IMR-90 (cell line): ENCODE measurements around the gene UBN1. TPM values are rescaled to one million over a fixed set of nuclear protein-coding genes. Genes with fewer than 3 reads are reported as not detected.

Source experiments
- ATAC-seq: fragments of 200-7000 bp; cut with Tn5 transposase; 2 replicates; pipeline ENCODE4 v1.9.1; 2020; ENCODE audit warnings: low read depth, mild to moderate bottlenecking, moderate library complexity
- BruUV-seq: library from RNA; stranded (reverse); fragments of 400-500 nt; replicated peaks from 2 replicates; lab custom pipeline; 2021; lab: Mats Ljungman, UMichigan
- CTCF ChIA-PET: fragments of 300-600 bp; formaldehyde crosslinking; extraction: SDS; loops from one replicate; lab custom pipeline; 2021; ENCODE audit warnings: antibody characterized with exemption; lab: Yijun Ruan, JAX
- POLR2A ChIA-PET: fragments of 300-600 bp; sonication (Branson Sonifier 250); formaldehyde crosslinking; loops from one replicate; lab custom pipeline; 2022; ENCODE audit warnings: antibody characterized with exemption; ENCODE audit not compliant: unreplicated experiment; lab: Charles Lee
- DNase-seq: peaks from one replicate; pipeline ENCODE4 v3.0.0; 2013
- H2AFZ ChIP-seq: replicated peaks from 2 replicates; pipeline ENCODE3; 2013; ENCODE audit warnings: low read length, mild to moderate bottlenecking; ENCODE audit not compliant: poor library complexity
- H2AK5ac ChIP-seq: 2 replicates; pipeline ENCODE4 v1.6.1; 2013; ENCODE audit warnings: low read depth, low read length, inconsistent platforms
- H2AK9ac ChIP-seq: replicated peaks from 2 replicates; pipeline ENCODE3; 2013; ENCODE audit warnings: mild to moderate bottlenecking, low read depth, low read length, moderate library complexity; ENCODE audit not compliant: poor library complexity
- H2BK120ac ChIP-seq: 2 replicates; pipeline ENCODE4 v1.6.1; 2013; ENCODE audit warnings: low read depth, low read length, inconsistent platforms
- H2BK15ac ChIP-seq: 3 replicates; pipeline ENCODE4 v1.6.1; 2013; ENCODE audit warnings: low read depth, low read length, inconsistent platforms
- H2BK20ac ChIP-seq: 2 replicates; pipeline ENCODE4 v1.6.1; 2013; ENCODE audit warnings: low read depth, mild to moderate bottlenecking, inconsistent platforms, low read length, moderate library complexity
- H2BK5ac ChIP-seq: 2 replicates; pipeline ENCODE4 v1.6.1; 2013; ENCODE audit warnings: mild to moderate bottlenecking, low read depth, low read length, inconsistent platforms; ENCODE audit not compliant: poor library complexity, severe bottlenecking
- H3K14ac ChIP-seq: replicated peaks from 2 replicates; pipeline ENCODE4 v1.6.1; 2013; ENCODE audit warnings: low read depth, low read length, inconsistent platforms
- H3K18ac ChIP-seq: 2 replicates; pipeline ENCODE4 v1.6.1; 2013; ENCODE audit warnings: low read depth, low read length, control low read depth
- H3K23ac ChIP-seq: 2 replicates; pipeline ENCODE4 v1.6.1; 2013; ENCODE audit warnings: low read depth, low read length, inconsistent platforms
- H3K27ac ChIP-seq: 2 replicates; pipeline ENCODE4 v1.5.1; 2013; ENCODE audit warnings: mild to moderate bottlenecking, control low read depth, low read length; ENCODE audit not compliant: insufficient read depth
- H3K27me3 ChIP-seq: 2 replicates; pipeline ENCODE4 v1.6.1; 2013; ENCODE audit warnings: low read length; ENCODE audit not compliant: control insufficient read depth, insufficient read depth
- H3K36me3 ChIP-seq: 2 replicates; pipeline ENCODE4 v1.6.1; 2013; ENCODE audit warnings: low read length, mixed read lengths; ENCODE audit not compliant: control insufficient read depth, insufficient read depth
- H3K4ac ChIP-seq: 2 replicates; pipeline ENCODE4 v1.6.1; 2013; ENCODE audit warnings: low read depth, low read length, inconsistent platforms
- H3K4me1 ChIP-seq: 2 replicates; pipeline ENCODE4 v1.6.1; 2013; ENCODE audit warnings: low read length, mixed read lengths; ENCODE audit not compliant: control insufficient read depth, insufficient read depth
- H3K4me2 ChIP-seq: 2 replicates; pipeline ENCODE4 v1.6.1; 2013; ENCODE audit warnings: low read depth, mild to moderate bottlenecking, control low read depth, low read length, moderate library complexity
- H3K4me3 ChIP-seq: 2 replicates; pipeline ENCODE4 v1.5.1; 2013; ENCODE audit warnings: low read depth, mild to moderate bottlenecking, control low read depth, low read length, moderate library complexity; ENCODE audit not compliant: insufficient read depth
- H3K56ac ChIP-seq: 2 replicates; pipeline ENCODE4 v1.6.1; 2013; ENCODE audit warnings: low read length, inconsistent platforms; ENCODE audit not compliant: insufficient read depth; ENCODE audit errors: extremely low read depth
- H3K79me1 ChIP-seq, 2 experiments: 2 replicates each; pipeline ENCODE4 v1.6.1; 2013; ENCODE audit warnings: low read length in 2 of 2, inconsistent platforms in 1 of 2, low read depth in 1 of 2
- H3K9ac ChIP-seq: 2 replicates; pipeline ENCODE4 v1.6.1; 2013; ENCODE audit warnings: low read depth, low read length, control low read depth
- H3K9me1 ChIP-seq: 2 replicates; pipeline ENCODE4 v1.6.1; 2013; ENCODE audit warnings: low read length, inconsistent platforms; ENCODE audit not compliant: insufficient read depth
- H3K9me3 ChIP-seq: 2 replicates; pipeline ENCODE4 v1.6.1; 2013; ENCODE audit warnings: low read length; ENCODE audit not compliant: control insufficient read depth, insufficient read depth
- H4K20me1 ChIP-seq: 2 replicates; pipeline ENCODE4 v1.6.1; 2013; ENCODE audit warnings: low read length, inconsistent platforms; ENCODE audit not compliant: insufficient read depth
- H4K5ac ChIP-seq: 2 replicates; pipeline ENCODE4 v1.6.1; 2013; ENCODE audit warnings: mild to moderate bottlenecking, low read depth, low read length, control low read depth
- H4K8ac ChIP-seq, 2 experiments: 2 replicates each; pipeline ENCODE4 v1.6.1; 2013; ENCODE audit warnings: low read depth in 2 of 2, low read length in 2 of 2, control low read depth in 1 of 2, inconsistent platforms in 1 of 2
- H4K91ac ChIP-seq: 2 replicates; pipeline ENCODE4 v1.6.1; 2013; ENCODE audit warnings: low read depth, low read length, inconsistent platforms; ENCODE audit not compliant: insufficient read depth
- BHLHE40 ChIP-seq: fragments of 150-350 bp; IDR thresholded peaks from 2 replicates; pipeline ENCODE4 v1.6.1; 2016; ENCODE audit warnings: mild to moderate bottlenecking, low read depth, low read length
- CEBPB ChIP-seq: IDR thresholded peaks from 2 replicates; pipeline ENCODE4 v1.6.1; 2012; ENCODE audit warnings: low read depth, low read length, improper control_type of control experiment
- CHD1 ChIP-seq: IDR thresholded peaks from 2 replicates; pipeline ENCODE4 v1.6.1; 2012; ENCODE audit warnings: low read depth, low read length, improper control_type of control experiment
- FOS ChIP-seq: fragments of 150-350 bp; IDR thresholded peaks from 2 replicates; pipeline ENCODE4 v1.6.1; 2016; ENCODE audit warnings: low read depth, low read length
- MAFK ChIP-seq: IDR thresholded peaks from 2 replicates; pipeline ENCODE4 v1.6.1; 2012; ENCODE audit warnings: low read depth, low read length, improper control_type of control experiment
- MAZ ChIP-seq: IDR thresholded peaks from 2 replicates; pipeline ENCODE4 v1.6.1; 2012; ENCODE audit warnings: low read depth, mild to moderate bottlenecking, low read length, improper control_type of control experiment, moderate library complexity, borderline replicate concordance
- MXI1 ChIP-seq: IDR thresholded peaks from 2 replicates; pipeline ENCODE4 v1.6.1; 2012; ENCODE audit warnings: low read depth, mild to moderate bottlenecking, low read length, moderate library complexity, borderline replicate concordance
- NFE2L2 ChIP-seq: fragments of 150-350 bp; IDR thresholded peaks from 2 replicates; pipeline ENCODE4 v1.6.1; 2016; ENCODE audit warnings: low read depth, mild to moderate bottlenecking, low read length
- POLR2A ChIP-seq: IDR thresholded peaks from 2 replicates; pipeline ENCODE4 v1.6.1; 2012; ENCODE audit warnings: mild to moderate bottlenecking, low read depth, low read length
- RAD21 ChIP-seq: IDR thresholded peaks from 2 replicates; pipeline ENCODE4 v1.6.1; 2012; ENCODE audit warnings: low read length, improper control_type of control experiment
- RCOR1 ChIP-seq: IDR thresholded peaks from 2 replicates; pipeline ENCODE4 v1.6.1; 2012; ENCODE audit warnings: mild to moderate bottlenecking, low read length, improper control_type of control experiment; ENCODE audit not compliant: insufficient replicate concordance
- RFX5 ChIP-seq: IDR thresholded peaks from 2 replicates; pipeline ENCODE4 v1.8.0; 2012; ENCODE audit warnings: low read depth, mild to moderate bottlenecking, low read length, moderate library complexity
- SMC3 ChIP-seq: fragments of 150-350 bp; IDR thresholded peaks from 2 replicates; pipeline ENCODE4 v1.6.1; 2016; ENCODE audit warnings: low read depth, mild to moderate bottlenecking, antibody characterized with exemption, low read length, moderate library complexity
- WGBS, 2 experiments: methylation state at CpG; one replicate each; pipeline versions ENCODE4 v1.1.5 to v1.1.7; 2013; ENCODE audit warnings: missing lambda C conversion rate in 2 of 2; ENCODE audit not compliant: insufficient read length in 1 of 2; ENCODE audit errors: extremely low coverage in 2 of 2; 5-methylcytosine and 5-hydroxymethylcytosine counted together
- dilution Hi-C: fragments of 300-500 bp; cut with HindIII; formaldehyde crosslinking; loops from one replicate; pipeline ENCODE4 v1.14.3; 2018; ENCODE audit warnings: low sequenced_read_pairs; ENCODE audit not compliant: unreplicated experiment
- in situ Hi-C: fragments of 300-500 bp; cut with MboI; formaldehyde crosslinking; loops from 3 replicates; pipeline ENCODE4 v1.14.3; 2019; ENCODE audit warnings: low sequenced_read_pairs, inconsistent platforms, mixed read lengths
- intact Hi-C: fragments of 100-400 bp; cut with micrococcal nuclease; formaldehyde crosslinking; loops from 2 replicates; pipeline ENCODE4 v1.10.0; 2022
- polyA plus RNA-seq, 3 experiments: library from polyadenylated mRNA; depleted of rRNA; stranded (reverse); fragments of >200 nt; gene quantifications; 2 replicates each; pipeline ENCODE4 v1.2.3, GENCODE V29; 2012; ENCODE audit warnings: low replicate concordance in 1 of 3
- total RNA-seq: library from RNA; depleted of rRNA; stranded (reverse); fragments of >200 nt; gene quantifications from 2 replicates; pipeline ENCODE4 v1.2.3, GENCODE V29; 2012
- TF ChIP-seq, protein P1 (sequence below): fragments of 150-350 bp; IDR thresholded peaks from 2 replicates; pipeline ENCODE4 v1.6.1; 2017; ENCODE audit warnings: mild to moderate bottlenecking, antibody characterized with exemption, low read length, low read depth
- TF ChIP-seq, protein P2 (sequence below): fragments of 150-350 bp; IDR thresholded peaks from 2 replicates; pipeline ENCODE4 v1.6.1; 2016; ENCODE audit warnings: low read depth, mild to moderate bottlenecking, low read length, moderate library complexity, borderline replicate concordance
- TF ChIP-seq, protein P3 (sequence below): conservative IDR thresholded peaks from 2 replicates; pipeline ENCODE4 v1.5.1; 2012; ENCODE audit warnings: mild to moderate bottlenecking, low read depth, low read length, improper control_type of control experiment

UBN1 gene
- total and polyA plus RNA-seq, 2 of the 4 experiments (the other 2 are of a cell fraction), result 5.7 to 16.3 TPM

DNA sequence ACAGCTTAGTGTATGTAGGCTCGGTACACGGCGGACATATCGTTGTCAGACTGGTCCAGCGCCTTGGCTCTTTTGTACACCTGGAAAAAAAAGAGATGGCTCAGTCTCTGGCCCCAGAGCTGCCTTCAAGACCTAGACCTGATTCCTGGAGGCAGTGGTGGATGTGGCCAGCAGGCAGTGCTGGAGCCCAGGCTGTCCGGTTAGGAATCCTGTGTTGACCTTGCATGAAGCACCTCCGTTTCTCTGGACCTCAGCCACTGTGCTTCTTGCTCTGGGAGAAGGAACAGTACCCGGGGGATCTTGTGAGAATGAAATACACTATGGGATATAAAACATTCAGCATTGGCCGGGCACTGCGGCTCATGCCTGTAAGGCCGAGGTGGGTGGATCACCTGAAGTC is 42.0 kb upstream of the UBN1 start:
- Histone ChIP-seq H3K9me3 (no peaks in the 10 kb centered on the region), H4K5ac (no peak overlapping the region), H3K27me3 (no peaks in the 10 kb centered on the region), H3K56ac (no peak overlapping the region), H3K9ac (no peak overlapping the region), H2BK120ac (no peak overlapping the region), H3K18ac (no peak overlapping the region), H2BK20ac (no peak overlapping the region), H2BK15ac (no peak overlapping the region), H3K79me1 (peaks cover 0 to 7% of the 10 kb centered on the region in 2 experiments; a peak in 2 of 4 replicates), H3K9me1 (no peaks in the 10 kb centered on the region), H3K4me1 (peaks cover 5% of the 10 kb centered on the region; the same call in 1 of the 2 replicates), H4K20me1 (no peaks in the 10 kb centered on the region; the same call in 1 of the 2 replicates), H2AK9ac (no peak overlapping the region), H3K23ac (no peak overlapping the region), H2AK5ac (no peak overlapping the region), H4K8ac (no peak overlapping the region), H3K4me3 (no peak overlapping the region), H3K14ac (no peak overlapping the region), H3K4me2 (no peak overlapping the region), H2AFZ (no peak overlapping the region), H3K27ac (no peak overlapping the region), H3K36me3 (peaks cover 31% of the 10 kb centered on the region), H4K91ac (no peak overlapping the region), H2BK5ac (no peak overlapping the region), H3K4ac (no peak overlapping the region)
- ATAC-seq (no peak), DNase-seq (no peak)
- intact Hi-C loops (no loop called here), in situ Hi-C loops (no loop called here), dilution Hi-C loops (no loop called here)
- 83% methylated on average over 6 of the region's 11 CpGs; no CpG with 5 or more reads in 1 of the 2 experiments for WGBS, 2 experiments
- no TSS peak for BruUV-seq
- TF ChIP-seq MAFK, result no peak
- TF ChIP-seq POLR2A, result no peak
- TF ChIP-seq, protein P1, sequence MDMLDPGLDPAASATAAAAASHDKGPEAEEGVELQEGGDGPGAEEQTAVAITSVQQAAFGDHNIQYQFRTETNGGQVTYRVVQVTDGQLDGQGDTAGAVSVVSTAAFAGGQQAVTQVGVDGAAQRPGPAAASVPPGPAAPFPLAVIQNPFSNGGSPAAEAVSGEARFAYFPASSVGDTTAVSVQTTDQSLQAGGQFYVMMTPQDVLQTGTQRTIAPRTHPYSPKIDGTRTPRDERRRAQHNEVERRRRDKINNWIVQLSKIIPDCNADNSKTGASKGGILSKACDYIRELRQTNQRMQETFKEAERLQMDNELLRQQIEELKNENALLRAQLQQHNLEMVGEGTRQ, result no peak
- TF ChIP-seq SMC3, result no peak
- no peak for TF ChIP-seq RCOR1
- no peak for TF ChIP-seq RFX5
- TF ChIP-seq RAD21, result no peak
- TF ChIP-seq, protein P2, sequence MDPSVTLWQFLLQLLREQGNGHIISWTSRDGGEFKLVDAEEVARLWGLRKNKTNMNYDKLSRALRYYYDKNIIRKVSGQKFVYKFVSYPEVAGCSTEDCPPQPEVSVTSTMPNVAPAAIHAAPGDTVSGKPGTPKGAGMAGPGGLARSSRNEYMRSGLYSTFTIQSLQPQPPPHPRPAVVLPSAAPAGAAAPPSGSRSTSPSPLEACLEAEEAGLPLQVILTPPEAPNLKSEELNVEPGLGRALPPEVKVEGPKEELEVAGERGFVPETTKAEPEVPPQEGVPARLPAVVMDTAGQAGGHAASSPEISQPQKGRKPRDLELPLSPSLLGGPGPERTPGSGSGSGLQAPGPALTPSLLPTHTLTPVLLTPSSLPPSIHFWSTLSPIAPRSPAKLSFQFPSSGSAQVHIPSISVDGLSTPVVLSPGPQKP, result no peak
- no peak for TF ChIP-seq CEBPB
- TF ChIP-seq, protein P3, sequence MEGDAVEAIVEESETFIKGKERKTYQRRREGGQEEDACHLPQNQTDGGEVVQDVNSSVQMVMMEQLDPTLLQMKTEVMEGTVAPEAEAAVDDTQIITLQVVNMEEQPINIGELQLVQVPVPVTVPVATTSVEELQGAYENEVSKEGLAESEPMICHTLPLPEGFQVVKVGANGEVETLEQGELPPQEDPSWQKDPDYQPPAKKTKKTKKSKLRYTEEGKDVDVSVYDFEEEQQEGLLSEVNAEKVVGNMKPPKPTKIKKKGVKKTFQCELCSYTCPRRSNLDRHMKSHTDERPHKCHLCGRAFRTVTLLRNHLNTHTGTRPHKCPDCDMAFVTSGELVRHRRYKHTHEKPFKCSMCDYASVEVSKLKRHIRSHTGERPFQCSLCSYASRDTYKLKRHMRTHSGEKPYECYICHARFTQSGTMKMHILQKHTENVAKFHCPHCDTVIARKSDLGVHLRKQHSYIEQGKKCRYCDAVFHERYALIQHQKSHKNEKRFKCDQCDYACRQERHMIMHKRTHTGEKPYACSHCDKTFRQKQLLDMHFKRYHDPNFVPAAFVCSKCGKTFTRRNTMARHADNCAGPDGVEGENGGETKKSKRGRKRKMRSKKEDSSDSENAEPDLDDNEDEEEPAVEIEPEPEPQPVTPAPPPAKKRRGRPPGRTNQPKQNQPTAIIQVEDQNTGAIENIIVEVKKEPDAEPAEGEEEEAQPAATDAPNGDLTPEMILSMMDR, result no peak
- no peak for TF ChIP-seq MAZ
- no peak for TF ChIP-seq MXI1
- TF ChIP-seq FOS, result no peak
- TF ChIP-seq CHD1, result no peak
- TF ChIP-seq NFE2L2, result no peak
- TF ChIP-seq BHLHE40, result no peak
- ChIA-PET CTCF (no interaction called here), POLR2A (no interaction called here)
